ENCODE results near the gene MAPK14.

MAPK14 gene

DNA sequence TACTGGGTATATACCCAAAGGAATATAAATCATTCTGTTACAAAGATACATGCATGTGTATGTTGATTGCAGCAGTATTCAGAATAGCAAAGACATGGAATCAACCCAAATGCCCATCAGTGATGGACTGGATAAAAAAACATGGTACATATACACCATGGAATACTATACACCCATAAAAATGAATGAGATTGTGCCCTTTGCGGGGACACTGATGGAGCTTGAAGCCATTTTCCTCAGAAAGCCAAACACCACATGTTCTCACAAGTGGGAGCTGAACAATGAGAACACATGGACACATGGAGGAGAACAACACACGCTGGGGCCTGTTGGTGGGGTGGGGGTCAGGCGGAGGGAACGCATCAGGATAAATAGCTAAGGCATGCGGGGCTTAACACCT lies 61.4 kb downstream of the MAPK14 start:
- TF ChIP-seq REST (IDR thresholded peaks at IDR 0.05; ENCODE audit: insufficient replicate concordance, low read depth), result no peak
- TF ChIP-seq POLR2AphosphoS5 (IDR thresholded peaks at IDR 0.05; ENCODE audit: low read depth), result no peak
- TF ChIP-seq CTCF (IDR thresholded peaks at IDR 0.05; ENCODE audit: insufficient read depth, low read length), result no peak
- TF ChIP-seq SPI1 (IDR thresholded peaks at IDR 0.05; ENCODE audit: borderline replicate concordance, low read depth), result no peak
- TF ChIP-seq GABPA (IDR thresholded peaks at IDR 0.05; ENCODE audit: low read depth), result no peak
- no peak for DNase-seq (ENCODE audit: low read depth in 1 of 2, low spot score in 1 of 2)
- no peaks in the 10 kb centered on the region for H3K27me3 ChIP-seq (ENCODE audit: insufficient read depth, poor library complexity, severe bottlenecking)
- H3K27ac ChIP-seq (replicated peaks), result no peak overlapping the region
- no peak overlapping the region for H3K4me3 ChIP-seq (replicated peaks; ENCODE audit: insufficient read depth, low read length)

DNA sequence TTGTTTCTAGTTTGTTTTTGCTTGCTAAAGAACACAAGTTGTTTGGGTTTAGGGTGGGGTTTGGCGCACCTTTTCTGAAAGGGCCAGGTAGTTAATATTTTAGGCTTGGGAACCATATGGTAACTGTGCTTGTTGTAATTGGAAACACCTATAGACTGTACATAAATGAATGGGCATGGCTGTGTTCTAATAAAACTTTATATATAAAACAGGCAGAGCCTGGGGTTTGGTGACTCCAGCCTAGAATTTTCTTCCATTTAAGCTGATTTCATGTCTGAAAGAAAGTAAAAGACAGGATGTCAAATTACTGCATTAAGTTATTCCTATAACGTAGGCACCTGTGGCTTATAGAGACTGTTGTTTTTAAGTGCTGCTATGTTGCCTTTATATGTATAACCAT lies 66.6 kb downstream of the MAPK14 start:
- no peaks in the 10 kb centered on the region for H3K27me3 ChIP-seq (ENCODE audit: insufficient read depth, poor library complexity, severe bottlenecking)
- no peak overlapping the region for H3K4me3 ChIP-seq (replicated peaks; ENCODE audit: insufficient read depth, low read length)
- DNase-seq (ENCODE audit: low read depth in 1 of 2, low spot score in 1 of 2), result no peak
- H3K27ac ChIP-seq (replicated peaks), result no peak overlapping the region
- TF ChIP-seq POLR2AphosphoS5 (IDR thresholded peaks at IDR 0.05; ENCODE audit: low read depth) (no peak), CTCF (IDR thresholded peaks at IDR 0.05; ENCODE audit: insufficient read depth, low read length) (no peak), REST (IDR thresholded peaks at IDR 0.05; ENCODE audit: insufficient replicate concordance, low read depth) (no peak), GABPA (IDR thresholded peaks at IDR 0.05; ENCODE audit: low read depth) (no peak), SPI1 (IDR thresholded peaks at IDR 0.05; ENCODE audit: borderline replicate concordance, low read depth) (no peak)

DNA sequence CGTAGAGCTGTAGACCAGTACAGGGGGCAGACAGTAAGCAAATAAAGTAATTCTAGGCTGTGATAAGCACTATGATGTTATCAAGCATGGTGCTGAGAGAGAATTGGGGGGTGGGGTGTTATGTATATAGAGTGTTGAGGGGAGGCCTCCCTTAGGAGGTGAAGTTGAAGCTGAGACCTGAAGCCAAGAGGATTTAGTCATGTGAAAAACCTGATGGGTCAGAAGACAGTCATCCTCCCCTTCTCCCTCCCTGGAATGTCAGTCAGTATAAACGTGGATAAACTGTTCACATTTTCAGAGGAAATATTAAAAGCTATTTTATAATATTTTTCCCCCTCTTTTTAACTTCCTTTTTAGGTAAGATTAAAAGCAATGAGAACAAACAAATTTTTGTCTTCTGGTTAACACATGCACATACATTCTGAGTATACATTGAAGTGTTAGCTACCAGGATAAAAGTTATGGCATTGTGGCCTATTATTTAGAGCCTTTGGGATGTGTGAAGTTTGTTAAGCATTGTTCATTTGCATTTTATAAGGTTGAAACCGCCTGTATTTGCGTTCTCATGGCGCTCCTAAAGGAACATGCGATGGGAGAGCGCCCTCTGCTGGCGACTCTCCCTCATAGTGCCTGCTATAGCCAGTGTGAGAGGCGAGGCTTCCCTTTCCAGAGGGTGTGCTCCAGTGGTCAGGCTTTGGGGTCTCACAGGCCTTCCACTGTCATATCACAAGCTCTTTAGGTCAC lies 67.3 kb downstream of the MAPK14 start:
- DNase-seq (ENCODE audit: low read depth in 1 of 2, low spot score in 1 of 2), result peak; percentile 54 to 72
- no peak overlapping the region for H3K4me3 ChIP-seq (replicated peaks; ENCODE audit: insufficient read depth, low read length)
- no peaks in the 10 kb centered on the region for H3K27me3 ChIP-seq (ENCODE audit: insufficient read depth, poor library complexity, severe bottlenecking)
- no peak for TF ChIP-seq SPI1 (IDR thresholded peaks at IDR 0.05; ENCODE audit: borderline replicate concordance, low read depth)
- peak; percentile 80 for TF ChIP-seq CTCF (IDR thresholded peaks at IDR 0.05; ENCODE audit: insufficient read depth, low read length)
- TF ChIP-seq POLR2AphosphoS5 (IDR thresholded peaks at IDR 0.05; ENCODE audit: low read depth), result no peak
- TF ChIP-seq GABPA (IDR thresholded peaks at IDR 0.05; ENCODE audit: low read depth), result no peak
- H3K27ac ChIP-seq (replicated peaks), result peak overlapping the region; percentile 2; the same call in 1 of the 2 replicates
